Epithelial cell of esophagus (primary cell): ENCODE measurements around the gene GPNMB.

Source experiments
- DNase-seq: peaks from one replicate; pipeline ENCODE4 v3.0.0; 2010; ENCODE audit warnings: low read depth
- H3K4me3 ChIP-seq: 2 replicates; pipeline ENCODE4 v1.5.1; 2011; ENCODE audit warnings: mild to moderate bottlenecking, low read length, control low read depth
- TF ChIP-seq, protein P1 (sequence below): IDR thresholded peaks from 2 replicates; pipeline ENCODE4 v1.5.1; 2011; ENCODE audit warnings: low read depth, mild to moderate bottlenecking, low read length, control low read depth, inconsistent platforms; ENCODE audit not compliant: insufficient read depth; ENCODE audit errors: missing control alignments

GPNMB gene

DNA sequence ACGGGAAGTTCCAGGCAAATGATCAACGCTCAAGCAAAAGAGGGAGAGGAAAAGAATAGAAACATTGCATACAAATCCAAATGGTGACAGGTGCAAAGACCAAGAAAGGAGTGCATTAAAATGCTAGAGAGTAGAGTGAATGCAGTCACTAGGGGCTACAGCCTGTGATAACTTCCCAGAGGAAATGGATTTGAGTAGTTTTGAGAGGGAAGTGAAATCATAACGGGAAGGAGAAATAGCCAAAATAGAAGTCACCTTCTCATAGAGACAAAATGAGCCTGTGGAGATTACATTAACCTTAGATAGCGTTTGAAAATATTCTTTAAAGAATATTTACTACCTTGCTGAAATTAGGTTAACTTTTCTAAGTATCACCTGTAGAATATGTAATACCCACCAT lies 38.3 kb upstream of the GPNMB start:
- no peak overlapping the region for H3K4me3 ChIP-seq
- TF ChIP-seq, protein P1, sequence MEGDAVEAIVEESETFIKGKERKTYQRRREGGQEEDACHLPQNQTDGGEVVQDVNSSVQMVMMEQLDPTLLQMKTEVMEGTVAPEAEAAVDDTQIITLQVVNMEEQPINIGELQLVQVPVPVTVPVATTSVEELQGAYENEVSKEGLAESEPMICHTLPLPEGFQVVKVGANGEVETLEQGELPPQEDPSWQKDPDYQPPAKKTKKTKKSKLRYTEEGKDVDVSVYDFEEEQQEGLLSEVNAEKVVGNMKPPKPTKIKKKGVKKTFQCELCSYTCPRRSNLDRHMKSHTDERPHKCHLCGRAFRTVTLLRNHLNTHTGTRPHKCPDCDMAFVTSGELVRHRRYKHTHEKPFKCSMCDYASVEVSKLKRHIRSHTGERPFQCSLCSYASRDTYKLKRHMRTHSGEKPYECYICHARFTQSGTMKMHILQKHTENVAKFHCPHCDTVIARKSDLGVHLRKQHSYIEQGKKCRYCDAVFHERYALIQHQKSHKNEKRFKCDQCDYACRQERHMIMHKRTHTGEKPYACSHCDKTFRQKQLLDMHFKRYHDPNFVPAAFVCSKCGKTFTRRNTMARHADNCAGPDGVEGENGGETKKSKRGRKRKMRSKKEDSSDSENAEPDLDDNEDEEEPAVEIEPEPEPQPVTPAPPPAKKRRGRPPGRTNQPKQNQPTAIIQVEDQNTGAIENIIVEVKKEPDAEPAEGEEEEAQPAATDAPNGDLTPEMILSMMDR = no peak
- DNase-seq = no peak

DNA sequence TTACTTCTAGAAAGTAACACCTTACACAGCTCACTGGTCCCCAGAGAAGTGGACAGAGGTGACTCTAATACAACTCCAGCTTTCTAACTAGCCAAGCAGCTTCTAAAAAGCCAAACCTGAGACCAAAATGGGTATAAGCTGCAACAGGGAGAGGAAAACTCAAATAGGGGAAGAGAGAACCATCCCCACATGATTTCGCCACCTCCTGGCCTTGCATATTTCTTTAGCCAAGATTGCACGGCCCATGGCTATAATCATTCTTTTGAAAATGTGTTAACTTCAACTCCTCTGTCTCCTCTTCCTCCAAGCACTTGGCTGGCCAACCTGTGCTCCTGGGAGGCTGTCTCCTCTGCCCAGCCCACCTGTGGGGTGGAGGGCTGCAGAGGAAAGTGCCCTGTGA lies 36.1 kb upstream of the GPNMB start:
- no peak overlapping the region for H3K4me3 ChIP-seq
- TF ChIP-seq, protein P1 = no peak
- DNase-seq = no peak

DNA sequence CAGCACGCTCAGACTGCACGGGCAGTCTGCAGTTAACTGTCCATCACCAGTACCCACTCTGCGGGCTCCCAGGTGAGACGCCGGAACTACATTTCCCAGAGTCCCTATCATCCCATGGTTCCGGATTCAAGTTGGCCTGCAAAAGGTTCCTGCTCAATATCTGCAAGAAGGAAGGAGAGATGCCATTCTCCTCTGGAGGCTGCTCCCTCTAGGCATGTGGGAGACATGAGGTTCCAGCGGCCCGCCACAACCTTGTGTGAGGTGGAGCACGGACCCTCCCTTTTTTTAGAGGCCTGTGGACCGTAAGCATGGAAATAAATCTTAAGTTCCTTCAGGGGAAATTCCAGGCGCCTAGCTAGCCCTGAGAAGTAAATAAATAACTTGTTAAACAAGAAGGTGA lies 35.0 kb upstream of the GPNMB start:
- DNase-seq = no peak
- no peak overlapping the region for H3K4me3 ChIP-seq
- TF ChIP-seq, protein P1 = no peak

DNA sequence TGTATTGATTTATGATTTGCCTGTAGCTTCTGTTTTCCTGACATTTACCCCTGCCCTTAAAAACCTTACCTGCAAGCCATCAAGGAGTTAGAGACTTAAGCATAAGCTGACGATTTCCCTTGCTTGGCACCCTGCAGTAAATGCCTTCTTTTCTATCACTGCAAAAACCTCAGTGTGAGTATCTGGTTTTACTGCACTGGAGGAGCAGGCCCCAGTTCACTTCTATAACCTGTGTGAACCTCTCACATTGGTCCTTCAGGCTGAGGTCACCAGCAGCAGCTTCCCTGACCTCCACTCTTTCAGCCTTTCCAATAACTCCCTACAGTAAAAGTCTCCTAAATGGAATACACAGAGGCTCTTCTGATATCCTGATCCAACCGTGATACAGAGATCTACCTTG lies 34.2 kb upstream of the GPNMB start:
- TF ChIP-seq, protein P1 = no peak
- DNase-seq = no peak
- no peak overlapping the region for H3K4me3 ChIP-seq

DNA sequence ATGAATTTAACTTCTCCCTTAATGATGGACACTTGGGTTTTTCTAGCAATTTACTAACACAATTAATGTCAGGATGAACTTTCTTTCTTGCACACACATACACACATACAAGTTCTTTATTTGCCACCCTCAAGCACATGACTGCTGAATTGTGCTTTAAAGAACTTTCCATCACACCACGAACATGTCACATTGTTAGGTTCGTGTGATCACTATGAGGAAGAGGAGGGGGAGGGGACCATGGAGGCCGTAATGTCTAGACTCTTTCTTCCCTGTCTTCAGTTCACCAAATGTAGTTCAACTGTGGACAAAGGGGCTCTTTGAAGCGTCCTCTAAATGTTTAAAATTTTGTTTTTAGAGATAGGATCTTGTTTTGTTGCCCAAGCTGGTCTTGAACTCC lies 33.7 kb upstream of the GPNMB start:
- no peak overlapping the region for H3K4me3 ChIP-seq
- DNase-seq = no peak
- TF ChIP-seq, protein P1 = no peak

DNA sequence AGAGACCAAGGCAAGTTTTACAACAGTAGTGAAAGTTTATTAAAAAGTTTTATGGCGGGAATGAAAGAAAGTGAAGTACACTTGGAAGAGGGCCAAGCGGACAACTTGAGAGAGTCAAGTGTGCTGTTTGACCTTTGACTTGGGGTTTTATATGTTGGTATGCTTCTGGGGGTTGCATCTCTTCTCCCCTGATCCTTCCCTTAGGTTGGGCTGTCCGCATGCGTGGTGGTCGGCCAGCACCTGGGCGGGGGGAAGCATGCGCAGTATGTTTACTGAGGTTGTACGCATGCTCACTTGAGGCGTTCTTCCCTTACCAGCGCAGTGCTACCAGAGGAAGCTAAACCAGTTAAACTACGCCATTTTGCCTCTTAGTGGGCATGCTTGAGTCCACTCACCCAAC lies 32.8 kb upstream of the GPNMB start:
- no peak overlapping the region for H3K4me3 ChIP-seq
- no peak for DNase-seq
- TF ChIP-seq, protein P1 = no peak

DNA sequence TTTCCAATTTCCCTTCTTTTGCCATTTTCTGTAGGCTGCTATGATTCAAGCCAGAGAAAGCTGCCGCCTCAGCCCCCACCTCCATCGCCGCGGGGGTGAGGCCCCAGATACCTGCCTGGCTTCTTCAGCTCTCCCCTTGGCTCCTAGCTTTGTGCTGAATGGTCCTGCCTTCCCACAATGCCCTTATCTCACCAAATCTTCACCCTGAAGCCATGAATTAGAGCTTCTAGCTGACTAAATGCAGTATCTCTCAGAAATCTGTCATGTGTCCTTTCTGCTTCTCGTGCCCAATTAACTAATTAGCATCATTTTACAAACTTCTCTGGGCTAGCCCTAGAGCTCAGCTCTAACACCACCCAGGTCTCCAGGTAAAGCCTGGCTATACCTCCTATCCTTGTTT lies 32.2 kb upstream of the GPNMB start:
- H3K4me3 ChIP-seq = no peak overlapping the region
- DNase-seq = no peak
- TF ChIP-seq, protein P1 = no peak
